CD4-positive, alpha-beta T cell (primary cell): Measurements from ENCODE around the gene KCNMA1. TPM values are rescaled to one million over a fixed set of nuclear protein-coding genes. Genes with fewer than 3 reads are reported as not detected.

Experiments used
- ATAC-seq: fragments of 200-7000 bp; cut with Tn5 transposase; one replicate; pipeline ENCODE4 v1.10.0; 2022; ENCODE audit warnings: mild to moderate bottlenecking; ENCODE audit not compliant: poor library complexity
- CTCF ChIA-PET: fragments of 350-600 bp; sonication (Branson Sonifier 250); formaldehyde crosslinking; loops from one replicate; lab custom pipeline; 2021; ENCODE audit warnings: antibody characterized with exemption, inconsistent platforms; lab: Charles Lee
- POLR2A ChIA-PET: fragments of 350-600 bp; sonication (Branson Sonifier 250); formaldehyde crosslinking; loops from one replicate; lab custom pipeline; 2021; ENCODE audit warnings: antibody characterized with exemption, inconsistent platforms; lab: Charles Lee
- DNase-seq, 14 experiments: peaks; one replicate each; pipeline ENCODE4 v3.0.0-alpha.2; 2013 to 2020; ENCODE audit warnings: mixed read lengths in 2 of 14
- H3K27ac ChIP-seq, 2 donors: one replicate each; pipeline versions ENCODE4 v1.5.1 to v1.7.0; 2013; ENCODE audit warnings: low read length in 2 of 2, low read depth in 1 of 2, mild to moderate bottlenecking in 1 of 2
- H3K27me3 ChIP-seq, 2 experiments: 1 replicate in 1 of 2; 2 replicates in 1 of 2; pipeline versions ENCODE4 v1.6.1 to v1.7.0; 2013; ENCODE audit warnings: low read length in 2 of 2, control low read depth in 1 of 2, mild to moderate bottlenecking in 1 of 2, moderate library complexity in 1 of 2; ENCODE audit not compliant: insufficient read depth in 2 of 2, control insufficient read depth in 1 of 2
- H3K36me3 ChIP-seq: one replicate; pipeline ENCODE4 v1.6.1; 2013; ENCODE audit warnings: low read length, control low read depth; ENCODE audit not compliant: insufficient read depth
- H3K4me1 ChIP-seq: one replicate; pipeline ENCODE4 v1.6.1; 2013; ENCODE audit warnings: low read length, control low read depth; ENCODE audit not compliant: insufficient read depth
- H3K4me3 ChIP-seq: one replicate; pipeline ENCODE4 v1.5.1; 2013; ENCODE audit warnings: mild to moderate bottlenecking, low read length, moderate library complexity
- H3K9me3 ChIP-seq, 2 experiments: 1 replicate in 1 of 2; 2 replicates in 1 of 2; pipeline versions ENCODE4 v1.6.1 to v1.7.0; 2013; ENCODE audit warnings: low read length in 2 of 2, mild to moderate bottlenecking in 2 of 2, control low read depth in 1 of 2, moderate library complexity in 1 of 2; ENCODE audit not compliant: control insufficient read depth in 1 of 2, insufficient read depth in 1 of 2
- H3K27ac Mint-ChIP-seq: one replicate; pipeline ENCODE4 v1.8.0; 2020; ENCODE audit warnings: mixed read lengths
- H3K27me3 Mint-ChIP-seq: one replicate; pipeline ENCODE4 v1.8.0; 2021; ENCODE audit warnings: mixed read lengths
- H3K36me3 Mint-ChIP-seq: one replicate; pipeline ENCODE4 v1.8.0; 2021; ENCODE audit warnings: low read depth, mixed read lengths
- H3K4me1 Mint-ChIP-seq: one replicate; pipeline ENCODE4 v1.8.0; 2021; ENCODE audit warnings: low read depth, mixed read lengths
- H3K4me3 Mint-ChIP-seq: one replicate; pipeline ENCODE4 v1.8.0; 2020; ENCODE audit warnings: mild to moderate bottlenecking, mixed read lengths
- H3K9me3 Mint-ChIP-seq: one replicate; pipeline ENCODE4 v1.8.0; 2020; ENCODE audit warnings: mixed read lengths
- intact Hi-C, 2 experiments: fragments of 100-400 bp; cut with DNase I in 1 of 2; cut with micrococcal nuclease in 1 of 2; formaldehyde crosslinking; loops; one replicate each; pipeline versions ENCODE4 v1.15.1 to v1.9.0; 2023 to 2025; cut with DNase I, micrococcal nuclease
- total RNA-seq, 174 experiments: library from RNA in 2 of 174; stranded (reverse) in 2 of 174; gene quantifications; one replicate each; pipeline ENCODE4 v1.2.3 and lab custom pipeline; 2021 to 2026
- TF ChIP-seq, protein P1 (sequence below): fragments of 200-600 bp; IDR thresholded peaks from one replicate; pipeline ENCODE4 v1.8.0; 2022; ENCODE audit warnings: antibody characterized with exemption, mild to moderate bottlenecking

The KCNMA1 gene
- total RNA-seq, 2 experiments from 2014 or later, result not detected

DNA sequence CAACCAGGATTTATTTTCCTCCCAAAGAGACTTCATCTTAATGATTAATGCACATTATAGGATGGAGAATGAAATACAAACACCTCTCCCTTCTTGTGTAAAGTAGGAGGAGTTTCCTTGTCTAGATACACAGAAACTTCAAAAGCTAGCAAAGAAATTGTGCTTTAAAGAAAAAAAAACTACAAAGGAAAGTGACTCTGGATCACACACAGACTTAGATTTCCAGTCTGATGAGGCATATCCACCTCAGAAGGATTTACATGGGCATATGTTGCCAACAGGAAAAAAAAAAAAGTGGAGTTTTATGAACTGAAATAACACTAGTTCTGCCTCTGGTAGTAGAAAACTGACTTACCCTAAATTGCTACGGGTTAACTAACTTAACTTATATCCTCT is 449.6 kb downstream of the KCNMA1 start:
- Mint-ChIP-seq H3K36me3 (no peaks in the 10 kb centered on the region), H3K4me3 (no peak overlapping the region), H3K9me3 (no peaks in the 10 kb centered on the region), H3K27me3 (peaks cover 26% of the 10 kb centered on the region), H3K4me1 (no peaks in the 10 kb centered on the region), H3K27ac (no peak overlapping the region)
- no peak for ATAC-seq
- Histone ChIP-seq H3K4me1 (no peaks in the 10 kb centered on the region), H3K9me3 (no peaks in the 10 kb centered on the region), H3K4me3 (no peak overlapping the region), H3K36me3 (no peaks in the 10 kb centered on the region), H3K27me3 (no peaks in the 10 kb centered on the region), H3K27ac (no peak overlapping the region)
- no peak for DNase-seq
- intact Hi-C loops, result no loop called here
- POLR2A ChIA-PET, result no interaction called here
- TF ChIP-seq, protein P1, sequence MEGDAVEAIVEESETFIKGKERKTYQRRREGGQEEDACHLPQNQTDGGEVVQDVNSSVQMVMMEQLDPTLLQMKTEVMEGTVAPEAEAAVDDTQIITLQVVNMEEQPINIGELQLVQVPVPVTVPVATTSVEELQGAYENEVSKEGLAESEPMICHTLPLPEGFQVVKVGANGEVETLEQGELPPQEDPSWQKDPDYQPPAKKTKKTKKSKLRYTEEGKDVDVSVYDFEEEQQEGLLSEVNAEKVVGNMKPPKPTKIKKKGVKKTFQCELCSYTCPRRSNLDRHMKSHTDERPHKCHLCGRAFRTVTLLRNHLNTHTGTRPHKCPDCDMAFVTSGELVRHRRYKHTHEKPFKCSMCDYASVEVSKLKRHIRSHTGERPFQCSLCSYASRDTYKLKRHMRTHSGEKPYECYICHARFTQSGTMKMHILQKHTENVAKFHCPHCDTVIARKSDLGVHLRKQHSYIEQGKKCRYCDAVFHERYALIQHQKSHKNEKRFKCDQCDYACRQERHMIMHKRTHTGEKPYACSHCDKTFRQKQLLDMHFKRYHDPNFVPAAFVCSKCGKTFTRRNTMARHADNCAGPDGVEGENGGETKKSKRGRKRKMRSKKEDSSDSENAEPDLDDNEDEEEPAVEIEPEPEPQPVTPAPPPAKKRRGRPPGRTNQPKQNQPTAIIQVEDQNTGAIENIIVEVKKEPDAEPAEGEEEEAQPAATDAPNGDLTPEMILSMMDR, result no peak
- CTCF ChIA-PET, result no interaction called here

DNA sequence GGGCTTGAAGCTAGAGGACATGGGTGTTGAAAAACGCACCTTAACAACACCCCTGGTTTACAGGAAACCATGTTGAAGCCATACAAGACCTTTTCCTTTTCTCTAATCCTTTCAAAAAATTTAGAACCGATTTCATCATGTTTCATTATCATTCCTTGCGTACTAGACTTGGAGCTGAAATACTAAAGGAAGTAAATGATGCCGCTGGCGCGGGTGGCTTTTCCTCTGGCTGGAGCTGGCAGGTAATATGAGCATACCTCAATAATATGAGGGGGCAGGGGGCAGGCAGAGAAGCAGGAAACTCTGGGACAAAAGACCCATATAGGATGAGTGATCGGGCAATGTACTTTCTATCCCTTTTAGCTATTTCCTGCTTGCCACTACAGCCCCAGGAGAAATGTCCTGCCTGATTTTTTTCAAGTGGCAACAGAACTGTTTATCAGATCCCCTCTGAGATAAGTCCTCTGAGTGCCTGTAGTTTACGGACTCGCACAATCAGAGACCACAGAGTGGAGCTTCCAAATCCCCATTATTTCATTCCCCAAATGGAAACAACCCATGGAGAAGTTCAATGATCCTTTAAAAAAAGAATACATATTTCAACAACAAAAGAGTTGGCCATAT is 450.1 kb downstream of the KCNMA1 start:
- no peaks in the 10 kb centered on the region for H3K36me3 ChIP-seq
- Mint-ChIP-seq H3K4me1 (no peaks in the 10 kb centered on the region), H3K36me3 (no peaks in the 10 kb centered on the region), H3K4me3 (no peak overlapping the region), H3K27me3 (peaks cover 26% of the 10 kb centered on the region), H3K27ac (no peak overlapping the region), H3K9me3 (no peaks in the 10 kb centered on the region)
- H3K27me3 ChIP-seq, result no peaks in the 10 kb centered on the region
- no peak overlapping the region for H3K4me3 ChIP-seq
- no peak overlapping the region for H3K27ac ChIP-seq
- H3K9me3 ChIP-seq, result no peaks in the 10 kb centered on the region
- intact Hi-C loops, result no loop called here
- no peaks in the 10 kb centered on the region for H3K4me1 ChIP-seq
- no peak for DNase-seq
- ChIA-PET CTCF (no interaction called here), POLR2A (no interaction called here)
- TF ChIP-seq, protein P1, result no peak
- no peak for ATAC-seq

DNA sequence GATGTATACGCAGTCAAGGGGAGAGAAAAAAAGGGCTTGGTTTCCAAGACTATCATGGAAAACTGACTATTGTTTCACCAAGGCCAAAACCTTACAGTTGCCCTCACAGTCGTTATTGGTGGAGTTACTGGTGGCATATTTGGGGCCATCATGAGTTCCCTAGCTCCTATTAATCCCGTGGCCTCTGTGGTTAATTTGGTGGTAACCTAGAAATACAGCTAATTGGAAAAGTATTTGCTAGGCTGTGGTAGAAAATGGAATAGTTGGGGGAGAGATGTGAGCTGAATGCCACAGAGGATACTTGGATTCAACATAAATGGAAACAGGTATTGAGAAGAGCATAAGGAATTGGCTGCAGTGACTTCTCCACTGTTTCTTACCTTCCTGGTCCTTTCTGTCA is 450.7 kb downstream of the KCNMA1 start:
- H3K4me3 ChIP-seq, result no peak overlapping the region
- intact Hi-C loops, result no loop called here
- no peaks in the 10 kb centered on the region for H3K9me3 ChIP-seq
- H3K4me3 Mint-ChIP-seq, result no peak overlapping the region
- H3K27ac Mint-ChIP-seq, result no peak overlapping the region
- H3K27ac ChIP-seq, result no peak overlapping the region
- H3K4me1 ChIP-seq, result no peaks in the 10 kb centered on the region
- POLR2A ChIA-PET, result no interaction called here
- no peaks in the 10 kb centered on the region for H3K36me3 ChIP-seq
- H3K27me3 ChIP-seq, result no peaks in the 10 kb centered on the region
- ATAC-seq (no peak), DNase-seq (no peak)
- peaks cover 20% of the 10 kb centered on the region for H3K27me3 Mint-ChIP-seq
- CTCF ChIA-PET, result no interaction called here
- no peaks in the 10 kb centered on the region for H3K9me3 Mint-ChIP-seq
- TF ChIP-seq, protein P1, result no peak
- H3K36me3 Mint-ChIP-seq, result no peaks in the 10 kb centered on the region
- H3K4me1 Mint-ChIP-seq, result no peaks in the 10 kb centered on the region
